ENCODE data around the gene REEP3.

DNA sequence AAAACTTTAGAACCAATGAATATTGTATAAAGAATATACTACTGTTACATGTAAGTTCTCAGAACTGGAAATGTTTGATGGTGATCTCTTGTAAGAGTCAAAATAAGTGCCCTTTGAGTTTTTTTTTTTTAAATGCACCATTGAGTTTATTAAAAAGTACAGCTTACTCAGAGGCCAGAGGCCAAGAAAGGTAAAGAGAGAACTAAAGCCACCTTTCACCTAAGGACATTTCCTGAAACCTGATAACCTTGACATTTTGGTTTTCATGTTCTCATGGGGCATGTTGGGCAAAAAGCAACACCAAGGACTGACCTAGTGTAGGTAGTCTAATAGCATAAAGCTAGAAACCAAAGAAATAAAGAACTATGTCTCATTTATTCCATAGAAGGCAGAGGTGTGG lies 27.7 kb downstream of the REEP3 start:
- TF ChIP-seq, protein P1, sequence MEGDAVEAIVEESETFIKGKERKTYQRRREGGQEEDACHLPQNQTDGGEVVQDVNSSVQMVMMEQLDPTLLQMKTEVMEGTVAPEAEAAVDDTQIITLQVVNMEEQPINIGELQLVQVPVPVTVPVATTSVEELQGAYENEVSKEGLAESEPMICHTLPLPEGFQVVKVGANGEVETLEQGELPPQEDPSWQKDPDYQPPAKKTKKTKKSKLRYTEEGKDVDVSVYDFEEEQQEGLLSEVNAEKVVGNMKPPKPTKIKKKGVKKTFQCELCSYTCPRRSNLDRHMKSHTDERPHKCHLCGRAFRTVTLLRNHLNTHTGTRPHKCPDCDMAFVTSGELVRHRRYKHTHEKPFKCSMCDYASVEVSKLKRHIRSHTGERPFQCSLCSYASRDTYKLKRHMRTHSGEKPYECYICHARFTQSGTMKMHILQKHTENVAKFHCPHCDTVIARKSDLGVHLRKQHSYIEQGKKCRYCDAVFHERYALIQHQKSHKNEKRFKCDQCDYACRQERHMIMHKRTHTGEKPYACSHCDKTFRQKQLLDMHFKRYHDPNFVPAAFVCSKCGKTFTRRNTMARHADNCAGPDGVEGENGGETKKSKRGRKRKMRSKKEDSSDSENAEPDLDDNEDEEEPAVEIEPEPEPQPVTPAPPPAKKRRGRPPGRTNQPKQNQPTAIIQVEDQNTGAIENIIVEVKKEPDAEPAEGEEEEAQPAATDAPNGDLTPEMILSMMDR (IDR thresholded peaks at IDR 0.05; ENCODE audit: borderline replicate concordance, extremely low read depth, low read length, poor library complexity, severe bottlenecking): no peak
- no peak for TF ChIP-seq EZH2 (IDR thresholded peaks at IDR 0.05; ENCODE audit: borderline replicate concordance, low read depth, low read length, severe bottlenecking)

Data from DND-41 (cell line).